Measurements from ENCODE around the gene DHRSX. TPM values are rescaled to one million over a fixed set of nuclear protein-coding genes. Genes with fewer than 3 reads are reported as not detected.
"Not testable (repeated sequence)": the region's sequence is repeated elsewhere in the genome, so short reads cannot be mapped to it uniquely, and the experiment has no call there.

DHRSX gene
- total RNA-seq, 2 donors from 2014 or later: 24.0 to 35.7 TPM

DNA sequence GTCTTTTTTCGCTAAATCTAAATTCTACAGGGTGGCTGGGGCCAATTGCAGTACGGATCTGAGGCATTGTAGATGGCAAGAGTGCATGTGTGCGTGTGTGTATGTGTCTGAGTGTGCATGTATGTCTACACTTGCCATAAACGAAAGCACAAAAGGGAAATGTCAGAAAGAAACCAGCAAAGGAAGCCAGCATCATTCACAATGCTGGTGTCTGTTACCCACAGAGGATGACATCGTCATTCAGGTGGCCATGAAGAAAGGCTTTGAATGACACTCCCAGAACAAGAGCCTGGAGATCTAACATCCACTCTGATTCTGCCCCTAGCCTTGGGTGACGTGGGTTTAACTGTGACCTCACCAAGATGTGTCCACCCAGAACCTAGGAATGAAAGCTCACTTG, 124.6 kb downstream of the DHRSX start:
- ATAC-seq (peak; percentile 61), DNase-seq (ENCODE audit: low spot score) (no peak)
- H3K27me3 Mint-ChIP-seq: no peaks in the 10 kb centered on the region
- no peaks in the 10 kb centered on the region for H3K9me3 Mint-ChIP-seq
- H3K27ac Mint-ChIP-seq: peak overlapping the region in 1 of 2 donors; percentile 54
- H3K4me3 Mint-ChIP-seq: no peak overlapping the region
- peaks cover 14 to 25% of the 10 kb centered on the region in 2 donors for H3K4me1 Mint-ChIP-seq (ENCODE audit: low read depth in 2 of 2)
- H3K36me3 Mint-ChIP-seq: no peaks in the 10 kb centered on the region

DNA sequence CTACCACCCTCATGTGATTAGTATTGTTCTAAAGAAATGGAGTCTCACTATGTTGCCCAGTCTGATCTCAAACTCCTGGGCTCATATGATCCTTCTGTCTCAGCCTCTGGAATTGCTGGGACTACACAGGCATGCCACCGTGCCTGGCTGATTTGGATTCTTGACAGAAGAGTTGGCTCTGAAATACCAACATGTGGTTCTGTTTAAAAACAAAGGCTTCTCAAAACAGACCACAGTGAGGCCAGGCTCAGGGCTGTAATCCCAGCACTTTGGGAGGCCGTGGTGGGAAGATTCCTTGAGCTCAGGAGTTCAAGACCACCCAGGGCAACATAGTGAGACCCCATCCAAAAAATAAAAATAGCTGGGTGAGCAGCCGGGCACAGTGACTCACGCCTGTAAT, 126.7 kb downstream of the DHRSX start:
- Mint-ChIP-seq H3K4me1 (ENCODE audit: low read depth in 2 of 2) (peaks cover 14 to 29% of the 10 kb centered on the region in 2 donors), H3K27me3 (no peaks in the 10 kb centered on the region), H3K4me3 (no peak overlapping the region), H3K36me3 (no peaks in the 10 kb centered on the region), H3K9me3 (no peaks in the 10 kb centered on the region), H3K27ac (peak overlapping the region in 1 of 2 donors; percentile 61)
- DNase-seq (ENCODE audit: low spot score): no peak
- ATAC-seq: no peak

DNA sequence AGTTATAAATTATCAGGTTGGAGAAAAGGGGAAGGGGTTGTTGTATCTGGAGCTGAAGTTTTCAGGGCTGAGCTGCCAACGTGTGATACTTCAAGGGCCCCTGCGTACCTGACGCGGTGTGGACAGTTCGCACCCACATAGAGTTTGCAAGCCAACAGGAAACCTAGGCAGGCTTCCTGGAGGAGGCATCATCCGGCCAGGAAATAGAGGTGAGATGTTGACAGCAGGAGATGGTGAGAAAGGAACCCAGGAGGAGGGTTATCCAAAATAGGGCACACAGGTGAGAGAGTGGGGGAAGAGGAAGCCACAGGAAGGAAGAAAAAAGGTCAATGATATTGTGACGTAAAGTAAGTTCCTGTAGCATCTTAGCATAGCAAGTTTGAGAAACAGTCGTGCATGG, 127.2 kb downstream of the DHRSX start:
- Mint-ChIP-seq H3K4me3 (no peak overlapping the region), H3K27ac (peak overlapping the region in 1 of 2 donors; percentile 61), H3K36me3 (no peaks in the 10 kb centered on the region), H3K27me3 (no peaks in the 10 kb centered on the region), H3K9me3 (no peaks in the 10 kb centered on the region), H3K4me1 (ENCODE audit: low read depth in 2 of 2) (peaks cover 14 to 29% of the 10 kb centered on the region in 2 donors)
- ATAC-seq: peak in 1 of 2 donors; percentile 52
- DNase-seq (ENCODE audit: low spot score): no peak

DNA sequence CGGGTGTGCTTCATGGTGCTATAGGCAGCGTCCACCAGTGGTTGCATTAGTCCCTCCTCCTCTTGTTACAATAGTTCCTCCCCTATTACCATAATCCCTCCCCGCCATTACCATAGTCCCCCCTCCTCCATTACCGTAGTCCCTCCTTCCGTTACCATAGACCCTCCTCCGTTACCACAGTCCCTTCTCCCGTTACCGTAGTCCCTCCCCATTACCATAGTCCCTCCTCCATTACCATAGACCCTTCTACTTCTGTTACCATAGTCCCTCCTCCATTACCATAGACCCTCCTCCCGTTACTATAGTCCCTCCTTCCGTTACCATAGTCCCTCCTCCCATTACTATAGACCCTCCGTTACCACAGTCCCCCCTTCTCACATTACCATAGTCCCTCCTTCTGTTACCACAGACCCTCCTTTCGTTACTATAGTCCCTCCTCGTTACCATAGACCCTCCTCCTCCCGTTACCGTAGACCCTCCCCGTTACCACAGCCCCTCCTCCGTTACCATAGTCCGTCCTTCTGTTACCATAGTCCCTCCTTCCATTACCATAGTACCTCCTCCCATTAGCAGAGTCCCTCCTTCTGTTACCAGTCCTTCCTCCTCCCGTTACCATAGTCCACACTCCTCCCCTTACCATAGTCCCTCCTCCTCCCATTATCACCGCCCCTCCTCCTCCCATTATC, 129.6 kb downstream of the DHRSX start:
- no peaks in the 10 kb centered on the region for H3K27me3 Mint-ChIP-seq
- H3K4me3 Mint-ChIP-seq: no peak overlapping the region
- no peaks in the 10 kb centered on the region for H3K9me3 Mint-ChIP-seq
- H3K27ac Mint-ChIP-seq: no peak overlapping the region
- H3K4me1 Mint-ChIP-seq (ENCODE audit: low read depth in 2 of 2): peaks cover 9 to 22% of the 10 kb centered on the region in 2 donors
- no peaks in the 10 kb centered on the region for H3K36me3 Mint-ChIP-seq
- no peak for DNase-seq (ENCODE audit: low spot score)
- ATAC-seq: peak in 1 of 2 donors; percentile 52

DNA sequence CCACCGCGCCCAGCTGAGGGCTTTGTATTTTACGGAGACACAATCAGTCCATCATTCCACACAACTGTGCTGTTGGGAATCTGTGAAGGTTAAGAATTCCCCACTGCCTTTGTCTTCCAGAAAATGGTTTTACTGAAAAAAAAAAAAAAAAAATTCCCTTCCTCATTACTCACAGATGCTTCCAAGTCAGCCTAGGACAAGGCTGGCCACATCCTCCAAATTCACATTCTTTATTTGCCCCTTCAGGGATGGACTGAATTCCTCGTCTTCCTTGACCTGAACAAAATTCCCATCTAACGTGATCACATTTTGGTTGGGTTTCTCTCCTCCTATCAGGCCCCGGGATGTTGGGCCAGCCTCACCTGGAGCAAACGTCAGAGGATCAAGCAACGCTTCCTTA, 130.3 kb downstream of the DHRSX start:
- DNase-seq (ENCODE audit: low spot score) (no peak), ATAC-seq (no peak)
- Mint-ChIP-seq H3K4me3 (no peak overlapping the region), H3K27me3 (no peaks in the 10 kb centered on the region), H3K4me1 (ENCODE audit: low read depth in 2 of 2) (peaks cover 9 to 20% of the 10 kb centered on the region in 2 donors), H3K9me3 (no peaks in the 10 kb centered on the region), H3K27ac (no peak overlapping the region), H3K36me3 (no peaks in the 10 kb centered on the region)

DNA sequence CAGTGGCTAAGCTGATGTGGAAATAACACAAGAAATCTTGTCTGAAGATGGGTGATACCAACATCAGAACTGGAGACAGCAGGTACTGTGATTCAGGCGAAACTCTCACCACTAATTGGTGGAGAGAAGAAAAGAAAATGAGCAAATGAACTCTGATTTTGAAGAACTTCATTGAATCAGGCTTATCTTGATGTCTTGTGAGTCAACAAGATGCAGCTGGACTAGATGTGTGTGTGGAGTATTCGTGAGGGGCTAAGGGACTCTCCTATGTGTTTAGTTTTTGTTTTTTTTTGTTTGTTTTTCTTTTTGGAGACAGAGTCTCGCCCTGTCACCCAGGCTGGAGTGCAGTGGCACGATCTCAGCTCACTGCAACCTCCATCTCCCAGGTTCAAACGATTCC, 131.6 kb downstream of the DHRSX start:
- Mint-ChIP-seq H3K27me3 (no peaks in the 10 kb centered on the region), H3K4me3 (no peak overlapping the region), H3K36me3 (peaks cover 8% of the 10 kb centered on the region), H3K9me3 (peaks cover 7% of the 10 kb centered on the region), H3K27ac (no peak overlapping the region), H3K4me1 (ENCODE audit: low read depth in 2 of 2) (peaks cover 9 to 20% of the 10 kb centered on the region in 2 donors)
- ATAC-seq: no peak
- DNase-seq (ENCODE audit: low spot score): no peak

DNA sequence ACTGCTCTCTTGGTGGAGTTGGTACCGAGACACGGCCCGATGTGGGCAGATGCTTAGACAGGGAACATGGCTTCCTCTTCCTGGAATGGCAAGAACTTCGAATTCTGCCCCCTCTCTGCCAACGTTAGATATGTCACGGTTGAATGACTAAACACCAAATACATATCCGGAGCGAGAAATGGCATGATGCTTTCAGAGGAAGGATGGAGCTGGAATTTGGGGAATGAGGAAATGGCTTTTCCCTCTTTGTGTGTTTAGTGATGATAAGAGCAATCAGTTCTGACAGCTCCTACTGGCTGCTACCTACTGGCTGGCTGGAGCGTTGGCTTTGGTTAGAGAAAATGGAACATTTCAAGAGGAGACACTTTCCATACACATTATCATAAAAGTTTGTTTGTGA, 140.0 kb downstream of the DHRSX start:
- Mint-ChIP-seq H3K36me3 (peaks cover 20% of the 10 kb centered on the region), H3K4me3 (no peak overlapping the region), H3K27ac (no peak overlapping the region), H3K9me3 (peaks cover 14% of the 10 kb centered on the region), H3K4me1 (ENCODE audit: low read depth in 2 of 2) (peaks cover 0 to 2% of the 10 kb centered on the region in 2 donors), H3K27me3 (no peaks in the 10 kb centered on the region)
- no peak for ATAC-seq
- DNase-seq (ENCODE audit: low spot score): no peak

DNA sequence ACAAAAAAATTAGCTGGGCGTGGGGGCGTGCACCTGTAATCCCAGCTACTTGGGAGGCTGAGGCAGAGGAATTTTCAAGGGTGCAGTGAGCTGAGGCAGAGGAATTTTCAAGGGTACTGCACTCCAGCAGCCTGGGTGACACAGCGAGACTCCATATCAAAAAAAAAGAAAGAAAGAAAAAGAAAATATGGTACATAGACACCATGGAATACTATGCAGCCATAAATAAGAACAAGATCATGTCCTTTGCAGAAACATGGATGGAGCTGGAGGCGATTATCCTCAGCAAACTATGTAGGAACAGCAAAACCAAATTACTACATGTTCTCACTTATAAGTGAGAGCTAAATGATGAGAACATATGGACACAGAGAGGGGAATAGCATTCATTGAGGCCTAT, 141.3 kb downstream of the DHRSX start:
- not testable (repeated sequence) for H3K9me3 Mint-ChIP-seq; H3K4me1 Mint-ChIP-seq (ENCODE audit: low read depth in 2 of 2); H3K4me3 Mint-ChIP-seq; DNase-seq (ENCODE audit: low spot score); H3K27me3 Mint-ChIP-seq; H3K27ac Mint-ChIP-seq; ATAC-seq
- peaks cover 20% of the 10 kb centered on the region for H3K36me3 Mint-ChIP-seq

DNA sequence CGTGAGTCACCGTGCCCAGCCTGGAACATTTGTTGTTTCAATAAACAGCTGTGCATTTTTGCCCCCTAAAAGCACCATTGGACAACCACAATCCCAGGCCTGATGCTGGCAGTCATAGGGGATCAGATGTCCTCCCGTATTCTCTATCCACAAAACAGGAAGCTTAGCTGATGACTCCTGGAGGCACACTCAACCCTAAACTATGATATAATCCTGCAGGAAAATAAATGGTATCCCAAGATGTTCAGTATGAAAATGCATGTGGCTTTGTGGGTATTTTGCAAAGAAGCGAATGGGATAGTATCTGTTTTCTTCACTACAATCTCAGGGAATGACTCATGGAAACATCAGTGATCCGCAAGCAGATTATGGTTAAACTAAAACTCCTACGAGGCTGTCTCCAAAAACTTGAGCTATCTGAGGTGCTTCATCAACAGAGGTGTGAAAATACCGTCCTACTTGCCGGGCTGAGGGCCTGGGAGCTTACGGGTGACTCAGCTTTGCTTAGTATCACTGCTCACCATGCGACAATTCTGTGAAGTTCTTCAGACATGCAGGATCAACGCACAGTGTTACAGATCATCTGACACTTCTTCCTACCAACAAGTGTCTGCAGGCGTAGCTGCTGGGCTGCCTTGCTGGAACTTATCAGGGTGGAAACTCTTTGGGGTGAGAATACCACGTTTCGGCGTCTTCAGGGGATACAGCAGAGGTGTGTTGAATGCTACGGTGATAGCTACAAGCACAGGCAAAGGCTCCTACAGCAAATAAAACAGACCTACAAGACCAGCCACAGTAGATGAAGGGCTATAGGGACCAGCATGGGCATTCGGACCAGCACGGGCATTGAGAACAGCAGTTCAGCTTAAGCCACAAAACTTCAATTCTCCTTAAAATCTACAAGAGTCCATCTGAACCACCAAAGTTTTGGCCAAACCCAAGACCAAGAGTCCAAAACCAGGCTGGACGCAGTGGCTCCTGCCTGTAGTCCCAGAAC, 148.5 kb downstream of the DHRSX start:
- DNase-seq (ENCODE audit: low spot score): no peak
- H3K4me1 Mint-ChIP-seq (ENCODE audit: low read depth in 2 of 2): peaks cover 0 to 2% of the 10 kb centered on the region in 2 donors
- no peak overlapping the region for H3K4me3 Mint-ChIP-seq
- H3K9me3 Mint-ChIP-seq: peaks cover 4% of the 10 kb centered on the region
- no peaks in the 10 kb centered on the region for H3K27me3 Mint-ChIP-seq
- peak in 1 of 2 donors; percentile 52 for ATAC-seq
- no peak overlapping the region for H3K27ac Mint-ChIP-seq
- H3K36me3 Mint-ChIP-seq: peaks cover 10% of the 10 kb centered on the region

DNA sequence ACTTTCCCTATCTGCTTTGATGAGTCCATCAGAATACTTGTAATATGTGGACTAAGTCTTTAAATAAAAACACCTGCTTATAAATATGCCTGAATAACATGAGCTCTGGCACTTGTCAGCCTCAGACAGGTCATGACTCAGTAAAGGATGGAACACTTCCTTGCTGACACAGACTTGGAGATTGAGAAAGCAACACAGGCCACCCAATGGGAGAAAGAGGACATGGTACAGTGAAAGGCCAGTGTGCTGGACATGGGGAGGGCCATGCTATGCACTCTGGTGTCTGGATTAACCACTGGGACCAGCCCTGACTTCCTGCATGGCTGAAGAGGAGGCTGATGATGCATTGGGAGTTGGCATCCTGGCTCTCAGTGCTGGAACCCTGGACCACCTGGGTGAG, 149.5 kb downstream of the DHRSX start:
- no peak for ATAC-seq
- no peak overlapping the region for H3K27ac Mint-ChIP-seq

DNA sequence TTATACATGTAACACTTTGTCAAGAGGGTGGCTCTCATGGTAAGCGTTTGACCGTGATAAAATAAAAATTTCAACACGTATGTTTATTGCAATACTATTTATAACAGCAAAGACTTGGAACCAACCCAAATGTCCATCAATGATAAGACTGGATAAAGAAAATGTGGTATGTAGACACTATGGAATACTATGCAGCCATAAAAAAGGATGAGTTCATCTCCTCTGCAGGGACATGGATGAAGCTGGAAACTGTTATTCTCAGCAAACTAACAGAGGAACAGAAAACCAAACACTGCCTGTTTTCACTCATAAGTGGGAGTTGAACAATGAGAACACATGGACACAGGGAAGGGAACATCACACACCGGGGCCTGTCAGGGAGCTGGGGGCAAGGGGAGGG, 150.1 kb downstream of the DHRSX start:
- H3K27ac Mint-ChIP-seq; H3K27me3 Mint-ChIP-seq; H3K4me3 Mint-ChIP-seq; H3K4me1 Mint-ChIP-seq (ENCODE audit: low read depth in 2 of 2); H3K9me3 Mint-ChIP-seq; DNase-seq (ENCODE audit: low spot score); ATAC-seq: not testable (repeated sequence)
- H3K36me3 Mint-ChIP-seq: peaks cover 14% of the 10 kb centered on the region

More for the DNA sequence above, 149.5 kb downstream of the DHRSX start:
- H3K4me1 Mint-ChIP-seq (ENCODE audit: low read depth in 2 of 2): peaks cover 0 to 2% of the 10 kb centered on the region in 2 donors
- DNase-seq (ENCODE audit: low spot score): no peak
- H3K4me3 Mint-ChIP-seq: no peak overlapping the region
- no peaks in the 10 kb centered on the region for H3K27me3 Mint-ChIP-seq
- peaks cover 14% of the 10 kb centered on the region for H3K36me3 Mint-ChIP-seq
- peaks cover 4% of the 10 kb centered on the region for H3K9me3 Mint-ChIP-seq

DNA sequence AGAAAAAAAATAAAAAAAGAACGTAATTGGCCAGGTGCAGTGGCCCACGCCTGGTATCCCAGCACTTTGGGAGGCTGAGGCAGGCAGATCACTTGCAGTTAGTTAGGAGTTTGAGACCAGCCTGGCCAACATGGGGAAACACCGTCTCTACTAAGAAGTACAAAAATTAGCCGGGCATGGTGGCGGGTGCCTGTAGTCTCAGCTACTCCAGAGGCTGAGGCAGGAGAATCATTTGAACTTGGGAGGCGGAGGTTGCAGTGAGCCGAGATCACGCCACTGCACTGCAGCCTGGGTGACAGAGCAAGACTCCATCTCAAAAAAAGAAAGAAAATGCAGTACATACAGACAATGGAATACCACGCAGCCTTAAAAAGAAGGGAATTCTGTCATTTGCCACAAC, 150.7 kb downstream of the DHRSX start:
- H3K4me3 Mint-ChIP-seq; H3K9me3 Mint-ChIP-seq; ATAC-seq; H3K27me3 Mint-ChIP-seq; DNase-seq (ENCODE audit: low spot score); H3K27ac Mint-ChIP-seq; H3K4me1 Mint-ChIP-seq (ENCODE audit: low read depth in 2 of 2): not testable (repeated sequence)
- peaks cover 13% of the 10 kb centered on the region for H3K36me3 Mint-ChIP-seq

DNA sequence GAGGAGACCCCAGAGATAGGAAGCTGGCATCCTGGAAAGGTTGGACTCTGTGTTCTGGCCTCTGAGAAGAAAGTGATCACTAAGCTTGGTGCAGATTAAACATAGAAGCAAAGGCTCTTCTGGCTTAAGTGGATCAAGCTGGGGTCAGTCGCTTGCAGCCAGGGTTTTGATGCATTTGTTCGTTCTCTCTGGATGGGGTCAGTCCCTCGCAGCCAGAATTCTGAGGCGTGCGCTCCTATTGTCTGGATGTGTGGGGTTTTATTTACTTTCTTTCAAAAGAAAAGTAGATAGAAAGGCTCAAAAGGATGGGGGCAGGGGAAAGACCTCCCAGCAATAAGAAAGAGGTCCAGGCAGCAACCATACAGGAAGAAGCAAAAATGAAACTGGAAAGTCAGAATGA, 152.6 kb downstream of the DHRSX start:
- peaks cover 4% of the 10 kb centered on the region for H3K9me3 Mint-ChIP-seq
- H3K4me1 Mint-ChIP-seq (ENCODE audit: low read depth in 2 of 2): peaks cover 1 to 6% of the 10 kb centered on the region in 2 donors
- H3K36me3 Mint-ChIP-seq: peaks cover 6% of the 10 kb centered on the region
- DNase-seq (ENCODE audit: low spot score): no peak
- no peak for ATAC-seq
- H3K27ac Mint-ChIP-seq: no peak overlapping the region
- no peaks in the 10 kb centered on the region for H3K27me3 Mint-ChIP-seq
- no peak overlapping the region for H3K4me3 Mint-ChIP-seq

DNA sequence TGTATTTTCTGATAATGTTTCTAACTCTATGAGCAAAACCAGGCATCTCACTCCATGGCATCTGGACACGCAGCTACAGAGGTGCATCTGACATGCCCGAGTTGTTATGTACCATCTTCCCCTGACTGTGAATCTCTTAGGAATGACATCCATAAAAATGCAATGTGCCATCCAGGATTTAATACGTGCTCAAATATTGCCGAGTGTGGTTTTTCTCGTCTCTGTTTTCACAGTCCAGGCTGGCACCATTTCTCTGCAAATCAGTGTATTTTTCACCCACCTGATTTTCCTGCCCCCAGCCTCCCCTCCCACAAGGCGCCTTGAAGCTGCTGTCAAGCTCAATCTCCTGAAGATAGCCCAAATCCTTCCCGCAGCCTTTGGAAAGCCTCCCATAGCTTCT, 154.6 kb downstream of the DHRSX start:
- H3K27me3 Mint-ChIP-seq: no peaks in the 10 kb centered on the region
- H3K4me1 Mint-ChIP-seq (ENCODE audit: low read depth in 2 of 2): peaks cover 6 to 7% of the 10 kb centered on the region in 2 donors
- H3K36me3 Mint-ChIP-seq: peaks cover 4% of the 10 kb centered on the region
- peaks cover 4% of the 10 kb centered on the region for H3K9me3 Mint-ChIP-seq
- H3K27ac Mint-ChIP-seq: no peak overlapping the region
- ATAC-seq (no peak), DNase-seq (ENCODE audit: low spot score) (no peak)
- no peak overlapping the region for H3K4me3 Mint-ChIP-seq
